ENCODE measurements around the gene STK16.
A peak's percentile ranks its signal among the peaks of the same experiment; 100 is the strongest.

Gene STK16

GRCh38 chr2:219204425-219205164, 40.7 kb upstream of the STK16 start:
- no peak overlapping the region for H3K4me3 ChIP-seq (ENCODE audit: control insufficient read depth, low read depth, low read length)
- TF ChIP-seq CTCF (IDR thresholded peaks at IDR 0.05; ENCODE audit: control insufficient read depth, insufficient read depth, low read depth, low read length, missing control alignments) = no peak
- DNase-seq (ENCODE audit: low read depth) = no peak

DNA sequence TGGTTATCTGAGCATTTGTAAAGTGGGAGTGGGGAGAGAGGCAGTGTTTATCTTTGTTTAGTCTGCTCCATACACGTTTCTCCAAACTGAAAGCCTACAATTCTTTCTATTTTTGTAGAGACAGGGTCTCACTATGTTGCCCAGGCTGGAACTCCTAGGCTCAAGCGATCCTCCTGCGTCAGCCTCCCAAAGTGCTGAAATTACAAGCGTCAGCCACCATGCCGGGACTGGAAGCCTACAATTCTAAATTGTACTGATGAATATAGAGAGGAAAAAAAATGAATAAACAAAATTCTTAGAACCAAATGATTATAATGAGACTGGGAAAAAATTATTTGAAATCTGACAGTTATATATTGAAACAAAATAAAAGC, 40.1 kb upstream of the STK16 start:
- H3K4me3 ChIP-seq (ENCODE audit: control insufficient read depth, low read depth, low read length) = no peak overlapping the region
- TF ChIP-seq CTCF (IDR thresholded peaks at IDR 0.05; ENCODE audit: control insufficient read depth, insufficient read depth, low read depth, low read length, missing control alignments) = no peak
- no peak for DNase-seq (ENCODE audit: low read depth)

DNA sequence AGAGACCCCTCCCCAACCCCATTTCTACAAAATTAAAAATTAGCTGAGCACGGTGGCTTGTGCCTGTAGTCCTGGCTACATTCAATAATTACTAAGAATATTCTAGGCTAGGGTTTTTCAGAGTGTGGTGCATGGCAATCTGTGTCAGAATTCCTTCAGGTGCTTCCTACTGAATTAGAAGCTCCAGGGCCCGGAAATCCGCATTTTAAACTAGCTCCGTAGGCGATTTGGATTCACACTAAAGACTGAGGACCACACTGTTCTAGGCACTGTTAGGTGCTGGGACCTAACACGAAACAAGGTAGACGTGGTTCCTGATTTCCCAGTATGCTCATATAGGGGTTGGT, 39.3 kb upstream of the STK16 start:
- H3K4me3 ChIP-seq (ENCODE audit: control insufficient read depth, low read depth, low read length) = peak overlapping the region; percentile 82
- DNase-seq (ENCODE audit: low read depth) = no peak
- no peak for TF ChIP-seq CTCF (IDR thresholded peaks at IDR 0.05; ENCODE audit: control insufficient read depth, insufficient read depth, low read depth, low read length, missing control alignments)

- DNase-seq (ENCODE audit: low read depth) = no peak
- TF ChIP-seq CTCF (IDR thresholded peaks at IDR 0.05; ENCODE audit: control insufficient read depth, insufficient read depth, low read depth, low read length, missing control alignments) = no peak
- peak within 1 kb of the TSS; percentile 82 for H3K4me3 ChIP-seq (ENCODE audit: control insufficient read depth, low read depth, low read length)
These were observed 38.7 kb upstream of the STK16 start, which contains the start of gene ZFAND2B for GRCh38 chr2:219206328-219207133. Gene ZFAND2B (plus strand): TSS chr2:219206782. CDS start chr2:219206988, 206 bp downstream.

DNA sequence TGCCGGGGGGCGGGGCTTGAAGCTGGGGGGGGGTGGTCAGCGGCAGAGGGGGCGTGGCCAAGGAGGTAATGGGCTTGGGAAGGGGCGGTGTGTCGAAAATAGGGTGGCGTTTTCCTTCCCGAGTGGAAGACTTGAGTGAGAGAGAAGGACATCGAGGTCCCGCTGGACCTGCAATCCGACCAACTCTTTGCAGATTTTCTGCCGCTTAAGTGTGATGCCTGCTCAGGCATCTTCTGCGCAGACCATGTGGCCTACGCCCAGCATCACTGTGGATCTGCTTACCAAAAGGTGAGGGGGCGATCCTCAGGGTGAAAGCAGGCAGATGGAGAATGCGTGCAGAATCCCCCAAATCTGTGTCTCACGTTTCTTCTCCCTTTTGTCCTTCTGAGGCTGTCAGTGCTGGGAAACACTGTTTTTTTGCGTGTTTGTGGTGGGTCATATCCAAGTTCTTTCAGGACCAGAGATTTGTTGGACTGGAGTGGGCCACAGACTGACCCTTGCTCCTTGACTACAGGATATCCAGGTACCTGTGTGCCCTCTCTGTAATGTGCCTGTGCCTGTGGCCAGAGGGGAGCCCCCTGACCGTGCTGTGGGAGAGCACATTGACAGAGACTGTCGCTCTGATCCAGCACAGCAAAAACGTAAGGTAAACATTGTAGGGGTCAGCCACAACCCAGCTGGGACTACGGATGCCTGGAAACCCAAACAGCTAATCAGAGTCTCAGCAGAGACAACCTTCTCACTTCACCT, 38.0 kb upstream of the STK16 start:
- no peak for DNase-seq (ENCODE audit: low read depth)
- TF ChIP-seq CTCF (IDR thresholded peaks at IDR 0.05; ENCODE audit: control insufficient read depth, insufficient read depth, low read depth, low read length, missing control alignments) = no peak
- H3K4me3 ChIP-seq (ENCODE audit: control insufficient read depth, low read depth, low read length) = peak overlapping the region; percentile 82

DNA sequence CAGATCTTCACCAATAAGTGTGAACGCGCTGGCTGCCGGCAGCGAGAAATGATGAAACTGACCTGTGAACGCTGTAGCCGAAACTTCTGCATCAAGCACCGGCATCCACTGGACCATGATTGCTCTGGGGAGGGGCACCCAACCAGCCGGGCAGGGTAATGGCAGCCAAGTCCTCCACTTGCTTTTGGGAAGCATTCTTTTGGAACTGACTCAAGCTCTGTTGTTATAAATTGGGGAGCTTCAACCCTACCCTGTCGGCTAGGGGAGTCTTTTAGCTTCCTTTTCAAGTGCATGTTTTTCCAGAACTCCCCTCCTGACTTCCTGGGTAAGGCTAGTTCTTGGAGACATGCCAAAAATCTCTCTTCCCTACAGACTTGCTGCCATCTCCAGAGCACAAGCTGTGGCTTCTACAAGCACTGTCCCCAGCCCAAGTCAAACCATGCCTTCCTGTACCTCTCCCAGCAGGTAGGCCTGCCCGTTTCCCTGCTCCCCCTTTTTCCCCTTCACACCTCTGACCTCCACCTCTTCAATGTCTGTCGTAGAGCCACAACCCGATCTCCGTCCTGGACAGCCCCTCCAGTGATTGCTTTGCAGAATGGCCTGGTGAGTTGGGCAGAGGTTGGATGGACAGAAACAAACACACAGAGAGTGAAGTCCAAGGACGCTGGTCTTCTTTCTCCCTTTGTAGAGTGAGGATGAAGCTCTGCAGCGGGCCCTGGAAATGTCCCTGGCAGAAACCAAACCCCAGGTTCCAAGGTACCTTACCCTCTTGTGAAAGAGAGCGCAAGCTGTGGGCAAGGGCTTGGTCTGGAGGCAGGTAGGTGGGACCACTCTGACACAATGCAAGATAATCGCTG, 37.2 kb upstream of the STK16 start:
- peak overlapping the region; percentile 82; the same call in 1 of the 2 replicates for H3K4me3 ChIP-seq (ENCODE audit: control insufficient read depth, low read depth, low read length)
- no peak for TF ChIP-seq CTCF (IDR thresholded peaks at IDR 0.05; ENCODE audit: control insufficient read depth, insufficient read depth, low read depth, low read length, missing control alignments)
- no peak for DNase-seq (ENCODE audit: low read depth)
